KOPT-K1 (cell line): ENCODE results near the gene CCL25.
"Not testable (repeated sequence)": the region's sequence is repeated elsewhere in the genome, so short reads cannot be mapped to it uniquely, and the experiment has no call there.

Source experiments
- H3K27ac ChIP-seq: fragments of 200-600 bp; sonication (generic); 2 replicates; pipeline ENCODE4 v1.5.1; 2016; ENCODE audit warnings: antibody characterized with exemption, mild to moderate bottlenecking, low read depth, low read length; ENCODE audit not compliant: poor library complexity, severe bottlenecking
- H3K36me3 ChIP-seq: fragments of 200-600 bp; sonication (generic); 2 replicates; pipeline ENCODE4 v1.5.1; 2017; ENCODE audit warnings: antibody characterized with exemption, mild to moderate bottlenecking, low read length, moderate library complexity; ENCODE audit not compliant: insufficient read depth
- H3K9me3 ChIP-seq: fragments of 200-600 bp; sonication (generic); 2 replicates; pipeline ENCODE4 v1.5.1; 2017; ENCODE audit warnings: antibody characterized with exemption, low read length, mild to moderate bottlenecking; ENCODE audit not compliant: insufficient read depth, poor library complexity, severe bottlenecking

Gene CCL25

GRCh38 chr19:8052464-8052859, at the start of gene CCL25:
CCL25 (plus strand) TSS chr19:8052760; CDS start chr19:8053050, 290 bp downstream.
- Histone ChIP-seq H3K9me3 (no peaks in the 10 kb centered on the region), H3K27ac (no peak within 1 kb of the TSS), H3K36me3 (no peaks in the 10 kb centered on the region)

- peak overlapping the region; percentile 70 for H3K27ac ChIP-seq
- no peaks in the 10 kb centered on the region for H3K9me3 ChIP-seq
- H3K36me3 ChIP-seq = peaks cover 33% of the 10 kb centered on the region; the same call in 1 of the 2 replicates
Measured at GRCh38 chr19:8004001-8004400, 48.6 kb upstream of the CCL25 start.

GRCh38 chr19:8004723-8005513, 47.6 kb upstream of the CCL25 start:
- H3K36me3 ChIP-seq = peaks cover 28% of the 10 kb centered on the region; the same call in 1 of the 2 replicates
- H3K9me3 ChIP-seq = no peaks in the 10 kb centered on the region
- H3K27ac ChIP-seq = peak overlapping the region; percentile 70

GRCh38 chr19:8005534-8006256, 46.9 kb upstream of the CCL25 start, which contains the start of gene ELAVL1:
ELAVL1 (minus strand) TSS chr19:8005641; CDS start chr19:7991815, 13,826 bp downstream.
- H3K27ac ChIP-seq = peak within 1 kb of the TSS; percentile 70

GRCh38 chr19:8017808-8018207, 34.8 kb upstream of the CCL25 start:
- no peak overlapping the region for H3K27ac ChIP-seq
- no peaks in the 10 kb centered on the region for H3K36me3 ChIP-seq
- no peaks in the 10 kb centered on the region for H3K9me3 ChIP-seq

More at GRCh38 chr19:8005534-8006256, 46.9 kb upstream of the CCL25 start, which contains the start of gene ELAVL1:
- Histone ChIP-seq H3K36me3 (peaks cover 25% of the 10 kb centered on the region; the same call in 1 of the 2 replicates), H3K9me3 (no peaks in the 10 kb centered on the region)

- Histone ChIP-seq H3K27ac (no peak overlapping the region), H3K9me3 (no peaks in the 10 kb centered on the region), H3K36me3 (no peaks in the 10 kb centered on the region)
Measured at GRCh38 chr19:8020681-8021080, 31.9 kb upstream of the CCL25 start.

- Histone ChIP-seq H3K36me3 (no peaks in the 10 kb centered on the region), H3K9me3 (no peaks in the 10 kb centered on the region), H3K27ac (no peak overlapping the region)
Measured at GRCh38 chr19:8021374-8021773, 31.2 kb upstream of the CCL25 start.

- Histone ChIP-seq H3K9me3 (no peaks in the 10 kb centered on the region), H3K36me3 (no peaks in the 10 kb centered on the region), H3K27ac (no peak overlapping the region)
Measured at GRCh38 chr19:8022275-8022674, 30.3 kb upstream of the CCL25 start.

GRCh38 chr19:8023371-8023770, 29.2 kb upstream of the CCL25 start:
- no peak overlapping the region for H3K27ac ChIP-seq
- no peaks in the 10 kb centered on the region for H3K36me3 ChIP-seq
- no peaks in the 10 kb centered on the region for H3K9me3 ChIP-seq

- not testable (repeated sequence) for H3K36me3 ChIP-seq, H3K27ac ChIP-seq, H3K9me3 ChIP-seq
Measured at GRCh38 chr19:8024256-8024655, 28.3 kb upstream of the CCL25 start.

- no peaks in the 10 kb centered on the region for H3K9me3 ChIP-seq
- no peak overlapping the region for H3K27ac ChIP-seq
- no peaks in the 10 kb centered on the region for H3K36me3 ChIP-seq
Measured at GRCh38 chr19:8025316-8025715, 27.2 kb upstream of the CCL25 start.

- Histone ChIP-seq H3K9me3 (no peaks in the 10 kb centered on the region), H3K36me3 (no peaks in the 10 kb centered on the region), H3K27ac (no peak overlapping the region)
Measured at GRCh38 chr19:8028951-8029491, 23.5 kb upstream of the CCL25 start.

- H3K27ac ChIP-seq = no peak overlapping the region
Measured at GRCh38 chr19:8030960-8031359, 21.6 kb upstream of the CCL25 start.

GRCh38 chr19:8033287-8034177, 19.0 kb upstream of the CCL25 start:
- not testable (repeated sequence) for H3K9me3 ChIP-seq, H3K36me3 ChIP-seq, H3K27ac ChIP-seq

More at GRCh38 chr19:8030960-8031359, 21.6 kb upstream of the CCL25 start:
- H3K9me3 ChIP-seq = no peaks in the 10 kb centered on the region
- no peaks in the 10 kb centered on the region for H3K36me3 ChIP-seq
